GM21367 (cell line): ENCODE results near the gene HSD17B11.
"Not testable (repeated sequence)": the region's sequence is repeated elsewhere in the genome, so short reads cannot be mapped to it uniquely, and the experiment has no call there.

Source experiments
- ATAC-seq: cut with Tn5 transposase; IDR thresholded peaks from one replicate; pipeline ENCODE4 v1.9.1; 2021; ENCODE audit not compliant: unreplicated experiment

The HSD17B11 gene

GRCh38 chr4:87406462-87406861 lies 15.5 kb upstream of the HSD17B11 start:
- ATAC-seq = no peak

- no peak for ATAC-seq
Measured at GRCh38 chr4:87405211-87405820, 14.3 kb upstream of the HSD17B11 start.

DNA sequence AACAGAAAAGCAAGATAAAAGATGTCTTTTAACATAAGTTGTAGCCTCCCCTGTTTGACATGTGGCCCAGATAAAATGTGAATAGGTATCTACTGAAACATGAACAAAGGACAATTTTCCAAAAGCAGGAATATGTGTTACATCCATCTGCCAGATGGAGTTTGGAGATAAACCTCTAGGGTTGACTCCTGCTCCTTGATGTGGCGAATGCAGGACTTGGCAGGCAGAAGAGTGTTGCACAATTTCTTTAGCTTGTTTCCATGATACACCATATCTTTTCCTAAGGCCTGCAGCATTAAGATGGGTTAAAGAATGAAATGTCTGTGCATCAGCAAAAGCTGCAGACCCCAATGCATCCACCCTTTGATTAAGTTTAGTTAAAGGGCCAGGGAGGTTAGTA lies 12.7 kb upstream of the HSD17B11 start:
- not testable (repeated sequence) for ATAC-seq

- no peak for ATAC-seq
Measured at GRCh38 chr4:87399954-87400353, 9.0 kb upstream of the HSD17B11 start.

DNA sequence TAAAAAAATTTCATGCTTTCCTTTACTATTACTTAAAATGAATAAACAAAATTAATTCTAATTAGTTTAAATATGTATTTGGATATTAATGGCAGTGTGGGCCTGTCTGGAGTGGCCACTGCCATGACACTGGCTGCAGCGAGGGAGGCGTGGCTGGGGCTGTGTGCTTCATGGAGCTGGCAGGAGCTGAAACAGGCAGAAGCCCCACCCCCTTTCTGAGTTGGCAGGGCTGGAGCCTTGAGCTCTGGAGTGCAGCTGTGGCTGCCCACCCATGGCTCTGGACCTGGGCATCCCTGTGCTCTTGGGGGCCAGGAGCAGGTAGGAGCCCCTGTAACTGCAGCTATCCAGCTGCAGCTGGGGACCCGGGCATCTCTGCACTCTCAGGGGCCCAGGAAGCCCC lies 8.2 kb upstream of the HSD17B11 start:
- ATAC-seq = no peak

DNA sequence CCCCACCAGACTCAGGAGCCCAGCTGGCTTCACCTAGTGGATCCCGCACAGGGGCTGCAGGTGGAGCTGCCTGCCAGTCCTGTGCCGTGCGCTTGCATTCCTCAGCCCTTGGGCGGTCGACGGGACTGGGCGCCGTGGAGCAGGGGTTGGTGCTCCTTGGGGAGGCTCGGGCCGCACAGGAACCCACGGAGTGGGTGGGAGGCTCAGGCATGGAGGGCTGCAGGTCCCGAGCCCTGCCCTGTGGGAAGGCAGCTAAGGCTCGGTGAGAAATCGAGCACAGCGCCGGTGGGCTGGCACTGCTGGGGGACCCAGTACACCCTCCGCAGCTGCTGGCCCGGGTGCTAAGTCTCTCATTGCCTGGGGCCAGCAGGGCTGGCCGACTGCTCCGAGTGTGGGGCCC lies 4.9 kb upstream of the HSD17B11 start:
- not testable (repeated sequence) for ATAC-seq

DNA sequence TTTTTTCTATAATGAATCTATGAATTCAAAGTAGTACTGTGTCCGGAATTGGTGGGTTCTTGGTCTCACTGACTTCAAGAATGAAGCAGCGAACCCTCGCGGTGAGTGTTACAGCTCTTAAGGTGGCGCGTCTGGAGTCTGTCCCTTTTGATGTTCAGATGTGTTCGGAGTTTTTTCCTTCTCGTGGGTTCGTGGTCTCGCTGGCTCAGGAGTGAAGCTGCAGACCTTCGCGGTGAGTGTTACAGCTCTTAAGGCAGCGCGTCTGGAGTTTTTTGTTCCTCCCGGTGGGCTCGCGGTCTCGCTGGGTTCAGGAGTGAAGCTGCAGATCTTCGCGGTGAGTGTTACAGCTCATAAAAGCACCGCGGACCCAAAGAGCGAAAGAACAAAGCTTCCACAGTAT lies 4.1 kb upstream of the HSD17B11 start:
- not testable (repeated sequence) for ATAC-seq

DNA sequence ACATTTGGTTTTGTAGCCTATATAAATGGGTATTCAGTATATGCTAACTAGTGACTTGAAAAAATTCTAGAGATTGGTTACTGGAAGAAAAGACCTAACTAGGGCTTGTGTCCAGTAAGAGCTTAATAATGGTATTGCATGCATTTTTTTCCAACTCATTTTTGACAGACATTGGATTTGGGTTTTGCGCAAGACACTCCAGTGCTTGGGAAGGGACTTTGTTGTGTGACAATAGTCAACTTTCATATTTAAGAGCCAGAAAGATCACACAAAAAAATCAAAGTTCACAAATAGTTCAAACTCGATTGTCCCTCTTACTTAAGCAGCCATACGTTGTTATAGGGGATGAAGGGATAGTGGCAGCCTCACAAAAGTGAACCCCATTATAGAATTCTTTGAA lies 1.2 kb upstream of the HSD17B11 start:
- ATAC-seq = no peak

DNA sequence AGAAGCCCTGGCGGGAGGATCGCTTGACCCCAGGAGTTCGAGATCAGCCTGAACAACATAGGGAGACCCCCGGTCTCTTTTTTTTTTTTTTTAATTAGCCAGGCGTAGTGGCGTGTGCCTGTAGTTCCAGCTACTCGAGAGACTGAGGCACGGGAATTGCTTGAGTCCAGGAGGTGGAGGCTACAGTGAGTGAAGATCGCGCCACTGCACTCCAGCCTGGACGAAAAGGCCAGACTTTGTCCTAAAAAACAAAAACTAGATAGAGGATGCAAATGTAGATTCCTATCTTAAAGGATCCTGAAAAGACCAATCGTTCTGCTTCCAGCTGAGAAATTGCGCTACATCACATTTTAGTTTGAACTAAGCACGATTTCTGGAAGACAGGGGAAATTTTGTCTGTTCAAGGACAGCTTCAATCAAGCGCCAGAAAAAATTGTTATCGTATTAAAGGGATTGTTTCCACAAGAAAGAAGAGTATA lies 627 bp upstream of the HSD17B11 start:
- ATAC-seq = no peak

GRCh38 chr4:87390551-87390890 lies 467 bp downstream of the HSD17B11 start:
- ATAC-seq = no peak

DNA sequence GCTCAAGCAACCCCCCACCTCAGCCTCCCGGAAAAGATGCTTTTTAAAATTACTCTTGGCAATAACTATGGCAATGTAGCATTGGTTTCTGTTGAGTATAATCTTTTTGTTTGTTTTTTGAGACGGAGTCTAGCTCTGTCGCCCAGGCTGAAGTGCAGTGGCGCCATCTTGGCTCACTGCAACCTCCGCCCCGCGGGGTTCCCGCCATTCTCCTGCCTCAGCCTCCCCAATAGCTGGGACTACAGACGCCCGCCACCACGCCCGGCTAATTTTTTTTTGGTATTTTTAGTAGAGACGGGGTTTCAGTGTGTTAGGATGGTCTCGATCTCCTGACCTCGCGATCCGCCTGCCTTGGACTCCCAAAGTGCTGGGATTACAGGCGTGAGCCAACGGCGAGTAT lies 933 bp downstream of the HSD17B11 start:
- not testable (repeated sequence) for ATAC-seq

GRCh38 chr4:87388901-87389300 lies 2.1 kb downstream of the HSD17B11 start:
- no peak for ATAC-seq

- no peak for ATAC-seq
Measured at GRCh38 chr4:87387237-87387636, 3.8 kb downstream of the HSD17B11 start.

- ATAC-seq = not testable (repeated sequence)
Measured at GRCh38 chr4:87384466-87385132, 6.4 kb downstream of the HSD17B11 start.

DNA sequence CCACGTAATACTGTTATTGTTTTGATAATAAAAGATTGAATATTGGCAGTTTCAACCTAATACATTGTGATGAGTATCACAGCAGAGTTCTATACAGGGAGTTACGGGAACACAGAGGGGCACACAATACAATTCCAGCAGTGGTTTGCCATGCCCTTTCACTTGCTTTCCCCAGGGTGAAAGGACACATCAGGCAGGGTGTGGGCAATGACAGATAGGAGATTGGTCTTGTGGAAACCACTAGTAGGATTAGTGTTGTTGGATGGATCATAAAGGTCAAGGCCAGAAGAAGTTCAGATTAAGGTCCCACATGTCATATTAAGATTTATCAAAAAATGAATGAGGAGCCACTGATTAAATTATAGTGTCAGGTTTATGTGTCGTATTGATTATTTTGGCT lies 8.1 kb downstream of the HSD17B11 start:
- ATAC-seq = no peak

DNA sequence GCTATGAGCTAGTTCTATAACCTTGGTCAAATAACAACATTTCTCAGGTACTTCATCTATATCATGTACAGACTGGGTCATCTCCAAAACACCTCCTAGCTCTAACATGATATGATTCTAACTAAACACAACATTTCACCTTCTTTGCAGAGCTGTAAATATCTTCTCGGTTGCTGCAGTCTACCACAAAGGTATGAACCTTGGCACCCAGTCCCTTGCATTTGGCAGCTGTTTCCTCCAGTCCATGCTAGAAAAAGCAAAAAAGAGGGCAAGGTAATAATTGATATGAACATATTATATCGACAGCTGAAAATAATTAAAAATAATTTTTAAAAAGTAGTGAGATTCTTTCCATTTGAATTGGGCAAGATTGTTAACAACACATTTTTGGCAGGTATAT lies 8.9 kb downstream of the HSD17B11 start:
- ATAC-seq = no peak

DNA sequence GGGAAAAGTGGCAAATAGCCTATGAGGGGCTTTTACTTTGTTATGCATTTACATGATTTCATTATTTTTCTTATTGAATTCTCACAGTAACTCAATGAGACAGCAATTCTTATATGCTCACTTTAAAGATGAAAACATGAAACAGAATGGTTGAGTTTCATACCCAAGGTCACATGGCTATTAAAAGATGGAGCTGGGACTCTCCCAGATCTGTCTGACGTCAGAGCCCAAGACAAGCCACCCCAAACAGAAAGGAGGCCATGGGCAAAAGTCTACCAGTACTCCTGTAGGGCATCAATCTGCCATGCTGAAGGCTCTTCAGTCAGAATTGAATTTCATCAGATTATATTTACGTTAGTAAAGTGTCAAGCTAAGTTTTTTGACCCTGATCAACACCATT lies 13.2 kb downstream of the HSD17B11 start:
- ATAC-seq = no peak

DNA sequence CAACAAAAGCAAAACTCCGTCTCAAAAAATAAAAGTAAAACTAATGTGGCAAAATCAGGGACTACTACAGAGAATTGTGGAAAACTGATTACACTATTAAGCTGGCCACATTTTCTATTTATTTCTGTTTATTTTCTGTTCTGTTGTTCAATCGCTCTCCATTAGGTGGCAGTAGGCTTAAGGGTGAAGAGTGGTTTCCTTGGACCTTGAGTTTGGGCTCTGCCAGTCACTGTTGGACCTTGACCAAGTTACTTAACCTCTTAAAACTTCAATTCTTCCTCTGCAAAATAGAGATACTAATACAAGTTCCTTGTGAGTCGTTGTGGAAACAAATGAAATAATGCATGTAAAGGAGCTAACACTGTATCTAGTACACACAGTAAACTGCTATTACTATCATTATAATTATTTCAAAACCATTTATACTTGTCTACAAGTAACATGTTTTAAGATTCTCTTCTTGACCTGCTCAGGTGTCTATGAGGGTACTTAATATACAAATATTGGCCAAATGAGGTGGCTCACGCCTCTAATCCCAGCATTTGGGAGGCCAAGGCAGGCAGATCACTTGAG lies 15.2 kb downstream of the HSD17B11 start:
- no peak for ATAC-seq

DNA sequence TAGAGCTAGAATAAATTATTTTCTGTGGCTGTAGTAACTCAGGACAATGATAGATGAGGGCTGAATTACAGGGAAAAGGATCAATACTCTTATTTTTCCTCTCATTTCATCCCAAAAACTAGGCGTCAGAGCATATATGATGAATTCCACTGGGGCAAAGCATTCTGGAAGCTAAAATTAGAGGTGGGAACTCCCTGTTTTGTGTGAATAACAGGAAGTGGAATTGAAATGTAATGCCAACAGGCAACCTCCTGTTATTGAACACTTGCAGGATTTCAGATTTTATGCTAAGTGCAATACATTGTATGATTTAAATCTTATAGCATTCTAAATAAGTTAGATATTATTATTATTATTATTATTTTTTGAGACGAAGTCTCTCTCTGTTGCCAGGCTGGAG lies 20.9 kb downstream of the HSD17B11 start:
- no peak for ATAC-seq

GRCh38 chr4:87366521-87367162 lies 24.3 kb downstream of the HSD17B11 start:
- no peak for ATAC-seq

GRCh38 chr4:87365348-87365747 lies 25.6 kb downstream of the HSD17B11 start:
- ATAC-seq = no peak

DNA sequence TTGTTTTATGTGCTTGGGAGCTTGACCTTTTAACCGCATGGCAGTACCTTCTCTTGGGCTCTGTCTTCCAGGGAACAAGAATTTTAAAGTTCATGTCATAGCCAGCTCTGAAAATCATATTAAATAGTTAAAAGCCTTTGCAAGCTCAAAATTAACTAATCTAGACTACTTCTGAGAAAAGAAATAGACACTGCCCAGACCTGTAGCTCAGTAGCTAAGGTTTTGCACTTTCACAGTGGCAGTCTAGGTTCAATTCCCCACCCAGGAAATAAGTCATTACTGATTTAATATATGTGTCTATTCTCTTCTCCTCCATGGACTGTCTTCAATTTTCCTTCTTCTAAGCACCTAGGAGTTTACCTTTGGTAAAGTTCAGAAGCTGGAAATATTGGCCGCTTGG lies 27.4 kb downstream of the HSD17B11 start:
- no peak for ATAC-seq
